Measurements from ENCODE around the gene FCGR1A.
"Not testable (repeated sequence)": the region's sequence is repeated elsewhere in the genome, so short reads cannot be mapped to it uniquely, and the experiment has no call there.

The FCGR1A gene

DNA sequence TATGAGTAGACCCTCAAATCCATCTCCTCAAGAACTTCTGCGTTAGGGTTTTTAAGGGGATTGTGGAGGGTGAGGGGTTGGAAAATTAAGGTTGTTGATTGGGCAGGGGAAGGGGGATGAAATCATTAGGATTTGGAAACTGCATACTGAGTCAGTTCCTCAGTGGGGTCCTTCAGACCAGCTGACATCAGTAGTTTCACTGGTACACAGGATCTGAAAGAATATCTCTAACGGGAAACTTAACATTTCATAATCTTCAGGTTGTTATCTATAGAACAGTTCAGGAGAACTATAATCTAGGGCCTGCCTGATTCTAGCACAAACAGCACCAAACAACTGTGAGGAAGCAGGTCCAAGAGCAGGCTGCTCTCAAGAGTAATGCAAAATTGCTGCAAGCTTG lies 27.2 kb upstream of the FCGR1A start:
- H3K4me3 ChIP-seq (ENCODE audit: low read length); H3K9ac ChIP-seq (ENCODE audit: low read depth, low read length); H3K9me3 ChIP-seq (ENCODE audit: insufficient read depth, low read depth, low read length); H3K36me3 ChIP-seq (ENCODE audit: insufficient read depth, low read depth, low read length); H3K27ac ChIP-seq (ENCODE audit: low read length); H3K4me1 ChIP-seq (ENCODE audit: insufficient read depth, low read length); H3K27me3 ChIP-seq (ENCODE audit: insufficient read depth, low read length): not testable (repeated sequence)

- H3K36me3 ChIP-seq (ENCODE audit: insufficient read depth, low read depth, low read length); H3K4me3 ChIP-seq (ENCODE audit: low read length); H3K27ac ChIP-seq (ENCODE audit: low read length); H3K9ac ChIP-seq (ENCODE audit: low read depth, low read length); H3K27me3 ChIP-seq (ENCODE audit: insufficient read depth, low read length); H3K9me3 ChIP-seq (ENCODE audit: insufficient read depth, low read depth, low read length); H3K4me1 ChIP-seq (ENCODE audit: insufficient read depth, low read length): not testable (repeated sequence)
Observed at GRCh38 chr1:149762294-149762693, 20.2 kb upstream of the FCGR1A start.

DNA sequence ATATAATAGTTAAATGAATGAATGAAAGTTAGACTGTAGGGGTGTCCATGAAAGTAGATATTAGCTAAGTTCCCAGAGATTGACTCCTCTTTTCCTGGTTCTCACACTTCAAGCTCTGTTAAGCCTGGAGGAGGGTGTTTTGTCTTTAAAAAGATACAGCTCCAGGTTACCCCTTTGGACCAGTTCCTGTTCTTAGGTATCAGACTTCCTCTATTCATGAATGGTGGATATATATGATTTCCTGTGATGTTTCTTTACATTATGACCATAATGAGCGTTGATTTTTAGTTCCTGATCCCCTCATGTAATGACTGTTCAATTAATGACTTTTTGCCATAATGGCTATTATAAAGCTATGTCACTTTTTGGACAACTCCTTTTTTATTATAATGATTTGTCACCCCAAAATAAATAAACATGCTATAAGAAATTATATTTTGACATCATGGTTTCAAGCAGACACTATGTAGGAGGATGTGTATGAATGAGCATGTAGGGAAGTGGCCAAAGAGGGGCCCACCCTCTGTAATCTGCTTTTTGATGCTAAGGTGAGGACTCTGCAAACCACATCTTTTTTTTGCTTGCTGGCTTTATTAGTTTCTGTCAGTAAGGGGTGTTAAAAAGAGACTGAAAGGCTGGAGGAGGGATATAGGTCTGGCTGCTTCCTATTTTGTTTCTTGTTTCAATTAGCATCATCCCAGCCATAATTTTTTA lies 18.2 kb upstream of the FCGR1A start:
- not testable (repeated sequence) for H3K4me3 ChIP-seq (ENCODE audit: low read length); H3K36me3 ChIP-seq (ENCODE audit: insufficient read depth, low read depth, low read length); H3K9me3 ChIP-seq (ENCODE audit: insufficient read depth, low read depth, low read length); H3K9ac ChIP-seq (ENCODE audit: low read depth, low read length); H3K4me1 ChIP-seq (ENCODE audit: insufficient read depth, low read length); H3K27ac ChIP-seq (ENCODE audit: low read length); H3K27me3 ChIP-seq (ENCODE audit: insufficient read depth, low read length)

DNA sequence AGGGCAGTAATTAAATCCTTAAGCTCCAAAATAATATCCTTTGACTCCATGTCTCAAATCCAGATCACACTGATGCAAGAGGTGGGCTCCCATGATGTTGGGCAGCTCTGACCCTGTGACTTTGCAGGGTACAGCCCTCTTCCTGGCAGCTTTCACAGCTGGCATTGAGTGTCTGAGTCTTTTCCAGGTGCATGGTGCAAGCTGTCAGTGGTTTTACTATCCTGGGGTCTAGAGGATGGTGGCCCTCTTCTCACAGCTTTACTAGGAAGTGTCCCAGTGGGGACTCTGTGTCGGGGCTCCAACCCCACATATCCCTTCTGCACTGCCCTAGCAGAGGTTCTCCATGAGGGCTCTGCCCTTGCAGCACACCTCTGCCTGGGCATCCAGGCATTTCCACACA lies 16.3 kb upstream of the FCGR1A start:
- not testable (repeated sequence) for H3K27me3 ChIP-seq (ENCODE audit: insufficient read depth, low read length); H3K9ac ChIP-seq (ENCODE audit: low read depth, low read length); H3K4me3 ChIP-seq (ENCODE audit: low read length); H3K27ac ChIP-seq (ENCODE audit: low read length); H3K4me1 ChIP-seq (ENCODE audit: insufficient read depth, low read length); H3K36me3 ChIP-seq (ENCODE audit: insufficient read depth, low read depth, low read length); H3K9me3 ChIP-seq (ENCODE audit: insufficient read depth, low read depth, low read length)

- not testable (repeated sequence) for H3K27me3 ChIP-seq (ENCODE audit: insufficient read depth, low read length); H3K9me3 ChIP-seq (ENCODE audit: insufficient read depth, low read depth, low read length); H3K4me1 ChIP-seq (ENCODE audit: insufficient read depth, low read length); H3K9ac ChIP-seq (ENCODE audit: low read depth, low read length); H3K27ac ChIP-seq (ENCODE audit: low read length); H3K36me3 ChIP-seq (ENCODE audit: insufficient read depth, low read depth, low read length); H3K4me3 ChIP-seq (ENCODE audit: low read length)
Observed at GRCh38 chr1:149769216-149769615, 13.3 kb upstream of the FCGR1A start.

DNA sequence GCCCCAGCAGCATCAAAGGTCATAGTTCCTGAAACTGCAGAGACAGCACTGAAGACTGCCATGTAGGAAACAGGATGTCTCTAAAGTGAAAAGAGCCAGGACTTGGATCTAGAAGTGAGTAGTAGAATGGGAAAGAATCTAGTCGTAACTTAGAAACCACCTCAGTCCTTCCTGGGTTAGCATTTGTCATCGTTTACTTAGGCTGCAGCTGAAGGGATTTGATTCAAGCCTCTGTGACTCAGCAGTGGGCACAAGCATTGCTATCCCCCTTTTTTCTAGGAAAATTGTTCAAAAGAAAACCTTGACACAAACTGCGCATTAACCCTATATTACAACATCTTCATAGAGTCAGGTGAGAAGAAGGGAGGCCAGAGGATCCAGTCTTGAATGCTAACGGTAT lies 11.8 kb upstream of the FCGR1A start:
- H3K36me3 ChIP-seq (ENCODE audit: insufficient read depth, low read depth, low read length); H3K9ac ChIP-seq (ENCODE audit: low read depth, low read length); H3K27ac ChIP-seq (ENCODE audit: low read length); H3K4me1 ChIP-seq (ENCODE audit: insufficient read depth, low read length); H3K9me3 ChIP-seq (ENCODE audit: insufficient read depth, low read depth, low read length); H3K27me3 ChIP-seq (ENCODE audit: insufficient read depth, low read length); H3K4me3 ChIP-seq (ENCODE audit: low read length): not testable (repeated sequence)

DNA sequence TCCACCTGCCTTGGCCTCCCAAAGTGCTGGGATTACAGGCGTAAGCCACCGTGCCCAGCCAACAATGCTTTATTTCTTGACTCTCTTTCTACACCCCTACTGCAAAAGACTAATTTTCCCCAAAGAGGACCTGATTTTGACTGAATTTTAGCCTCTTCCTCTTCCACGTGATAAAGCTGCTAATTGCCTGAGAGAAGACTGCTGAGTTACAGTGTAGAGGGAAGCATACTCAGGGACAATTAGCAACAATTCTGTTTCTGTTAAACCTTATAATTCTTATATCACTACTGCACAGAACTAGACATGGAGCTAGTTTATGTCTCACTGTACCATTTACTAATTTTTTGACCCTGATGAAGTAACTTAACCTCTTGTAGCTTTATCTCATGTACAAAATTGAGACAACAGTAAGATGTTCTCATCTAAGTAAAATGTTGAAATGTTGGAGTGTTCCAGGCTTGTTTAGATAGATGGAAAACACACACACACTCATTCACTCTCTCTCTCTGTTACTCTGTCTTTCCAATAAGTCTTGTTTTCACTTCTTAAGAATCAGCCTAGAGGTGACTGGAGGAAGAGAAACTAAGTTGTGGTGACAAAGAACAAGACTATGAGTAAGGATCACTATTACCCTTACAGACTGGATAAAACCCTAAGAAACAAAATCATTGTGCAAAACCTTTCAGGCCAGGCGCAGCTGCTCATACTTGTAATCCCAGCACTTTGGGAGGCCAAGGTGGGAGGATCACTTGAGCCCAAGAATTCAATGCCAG lies 10.7 kb upstream of the FCGR1A start:
- H3K4me1 ChIP-seq (ENCODE audit: insufficient read depth, low read length); H3K4me3 ChIP-seq (ENCODE audit: low read length); H3K9ac ChIP-seq (ENCODE audit: low read depth, low read length); H3K36me3 ChIP-seq (ENCODE audit: insufficient read depth, low read depth, low read length); H3K9me3 ChIP-seq (ENCODE audit: insufficient read depth, low read depth, low read length); H3K27me3 ChIP-seq (ENCODE audit: insufficient read depth, low read length); H3K27ac ChIP-seq (ENCODE audit: low read length): not testable (repeated sequence)

- not testable (repeated sequence) for H3K27ac ChIP-seq (ENCODE audit: low read length); H3K27me3 ChIP-seq (ENCODE audit: insufficient read depth, low read length); H3K4me1 ChIP-seq (ENCODE audit: insufficient read depth, low read length); H3K9me3 ChIP-seq (ENCODE audit: insufficient read depth, low read depth, low read length); H3K4me3 ChIP-seq (ENCODE audit: low read length); H3K9ac ChIP-seq (ENCODE audit: low read depth, low read length); H3K36me3 ChIP-seq (ENCODE audit: insufficient read depth, low read depth, low read length)
Observed at GRCh38 chr1:149775510-149776147, 6.9 kb upstream of the FCGR1A start.

- H3K36me3 ChIP-seq (ENCODE audit: insufficient read depth, low read depth, low read length); H3K4me3 ChIP-seq (ENCODE audit: low read length); H3K27me3 ChIP-seq (ENCODE audit: insufficient read depth, low read length); H3K27ac ChIP-seq (ENCODE audit: low read length); H3K4me1 ChIP-seq (ENCODE audit: insufficient read depth, low read length); H3K9ac ChIP-seq (ENCODE audit: low read depth, low read length); H3K9me3 ChIP-seq (ENCODE audit: insufficient read depth, low read depth, low read length): not testable (repeated sequence)
Observed at GRCh38 chr1:149777084-149777483, 5.4 kb upstream of the FCGR1A start.

DNA sequence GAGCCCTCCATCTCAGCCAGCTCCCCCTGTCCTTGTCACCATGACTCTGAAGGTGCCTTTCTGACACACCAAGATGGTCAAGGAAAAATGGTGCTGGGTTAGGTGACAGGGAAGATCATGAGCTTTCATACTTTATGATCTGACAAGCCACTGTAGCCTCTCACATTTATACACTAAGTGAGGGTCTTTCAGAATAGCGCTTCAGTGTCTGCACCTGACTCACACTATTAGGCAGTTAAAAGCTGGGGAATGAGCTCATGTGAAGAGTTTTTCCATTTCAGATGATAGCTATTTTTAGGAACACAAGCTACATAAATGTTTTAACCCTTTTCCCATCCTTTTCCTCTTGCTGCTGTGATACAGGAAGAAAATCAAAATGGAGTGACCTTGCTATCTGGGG lies 4.2 kb upstream of the FCGR1A start:
- H3K36me3 ChIP-seq (ENCODE audit: insufficient read depth, low read depth, low read length); H3K27ac ChIP-seq (ENCODE audit: low read length); H3K9me3 ChIP-seq (ENCODE audit: insufficient read depth, low read depth, low read length); H3K27me3 ChIP-seq (ENCODE audit: insufficient read depth, low read length); H3K9ac ChIP-seq (ENCODE audit: low read depth, low read length); H3K4me1 ChIP-seq (ENCODE audit: insufficient read depth, low read length); H3K4me3 ChIP-seq (ENCODE audit: low read length): not testable (repeated sequence)

GRCh38 chr1:149781413-149781984 lies 995 bp upstream of the FCGR1A start:
- H3K9me3 ChIP-seq (ENCODE audit: insufficient read depth, low read depth, low read length); H3K27ac ChIP-seq (ENCODE audit: low read length); H3K36me3 ChIP-seq (ENCODE audit: insufficient read depth, low read depth, low read length); H3K27me3 ChIP-seq (ENCODE audit: insufficient read depth, low read length); H3K4me3 ChIP-seq (ENCODE audit: low read length); H3K4me1 ChIP-seq (ENCODE audit: insufficient read depth, low read length); H3K9ac ChIP-seq (ENCODE audit: low read depth, low read length): not testable (repeated sequence)

DNA sequence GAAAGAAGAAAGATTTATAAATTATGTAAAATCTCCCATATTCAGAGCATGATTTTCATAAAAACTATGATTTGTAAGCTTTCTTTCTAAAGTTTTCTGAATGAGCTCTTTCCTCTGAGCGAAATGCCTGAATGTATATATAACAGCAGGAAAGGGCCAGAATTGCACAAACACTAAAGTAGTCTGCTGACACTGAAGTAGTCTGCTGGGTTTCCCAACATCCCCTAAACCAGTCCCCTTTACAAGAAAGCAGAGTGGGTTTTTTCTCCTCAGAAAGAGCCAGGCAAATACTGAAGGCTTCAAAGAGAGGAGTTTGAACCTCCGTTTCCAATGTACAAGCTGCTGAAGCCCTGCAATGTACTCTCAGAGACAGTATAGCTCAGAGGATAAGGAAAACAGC lies 795 bp downstream of the FCGR1A start:
- H3K9me3 ChIP-seq (ENCODE audit: insufficient read depth, low read depth, low read length); H3K4me3 ChIP-seq (ENCODE audit: low read length); H3K9ac ChIP-seq (ENCODE audit: low read depth, low read length); H3K27ac ChIP-seq (ENCODE audit: low read length); H3K36me3 ChIP-seq (ENCODE audit: insufficient read depth, low read depth, low read length); H3K4me1 ChIP-seq (ENCODE audit: insufficient read depth, low read length); H3K27me3 ChIP-seq (ENCODE audit: insufficient read depth, low read length): not testable (repeated sequence)
